ENCODE results near the gene PPP2R2D.

Gene PPP2R2D

DNA sequence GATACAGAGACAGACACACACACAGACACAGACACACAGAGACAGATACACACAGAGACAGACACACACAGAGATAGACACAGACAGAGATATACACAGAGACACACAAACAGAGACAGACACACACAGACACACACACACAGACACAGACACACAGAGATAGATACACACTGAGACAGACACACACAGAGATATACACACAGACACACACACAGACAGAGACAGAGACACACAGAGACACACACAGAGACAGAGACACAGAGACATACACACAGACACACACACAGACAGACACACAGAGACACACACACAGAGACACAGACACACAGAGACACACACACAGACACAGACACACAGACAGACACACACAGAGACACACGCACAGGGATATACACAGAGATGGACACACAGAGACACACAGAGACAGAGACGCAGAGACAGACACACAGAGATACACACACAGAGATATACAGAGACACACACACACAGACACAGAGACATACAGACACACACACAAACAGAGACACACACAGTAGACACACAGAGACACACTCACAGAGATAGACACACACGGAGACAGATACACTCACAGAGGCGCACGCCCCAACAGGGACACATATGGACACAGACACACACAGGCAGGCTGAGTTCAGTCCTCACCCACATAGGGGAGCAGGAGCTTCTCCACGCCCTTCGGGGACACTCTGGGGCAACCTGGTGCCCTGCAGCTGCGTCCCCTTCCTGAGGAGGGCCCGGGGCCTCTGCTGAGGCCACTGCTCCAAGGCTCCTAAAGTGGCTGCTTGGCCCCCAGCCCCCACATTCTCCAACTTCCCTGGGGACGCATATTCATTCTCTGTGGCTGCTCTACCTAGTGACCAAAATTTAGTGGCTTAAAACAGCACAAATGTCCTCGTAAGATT, 10.3 kb upstream of the PPP2R2D start:
- DNase-seq: no peak

DNA sequence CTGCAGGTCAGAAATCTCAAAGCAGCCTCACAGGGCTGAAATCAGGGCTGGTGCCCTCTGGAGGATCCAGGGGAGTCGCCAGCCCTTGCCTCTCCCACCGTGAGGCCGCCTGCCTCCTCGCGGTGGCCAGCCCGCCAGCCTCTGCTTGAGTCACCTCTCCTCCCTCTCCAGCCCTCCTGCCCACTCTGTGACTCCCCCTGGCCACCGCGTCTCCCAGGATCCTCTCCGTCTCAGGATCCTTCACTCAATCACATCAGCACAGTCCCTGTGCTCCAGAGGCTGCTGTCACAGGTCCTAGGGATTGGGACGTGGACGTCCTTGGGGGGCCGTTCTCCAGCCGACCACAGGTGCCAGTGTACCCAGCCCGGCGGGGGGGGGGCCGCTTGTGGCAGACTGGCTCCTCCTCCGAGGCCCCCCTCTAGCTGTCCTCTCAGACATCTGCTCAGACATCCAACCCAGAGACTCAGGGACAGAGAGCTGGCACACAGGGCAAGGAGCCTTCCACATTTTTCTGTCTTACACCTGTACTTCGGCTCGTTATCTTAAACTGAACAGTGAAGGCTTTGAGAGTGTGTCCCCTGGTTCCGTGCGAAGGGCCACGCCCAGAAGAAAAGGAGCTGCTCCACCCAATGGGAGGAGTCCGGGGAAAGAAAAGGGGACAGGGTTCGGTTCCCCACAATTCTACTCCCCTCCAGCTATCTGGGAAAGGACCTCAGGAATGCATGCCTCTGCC, 9.4 kb upstream of the PPP2R2D start:
- DNase-seq: peak; percentile 16

DNA sequence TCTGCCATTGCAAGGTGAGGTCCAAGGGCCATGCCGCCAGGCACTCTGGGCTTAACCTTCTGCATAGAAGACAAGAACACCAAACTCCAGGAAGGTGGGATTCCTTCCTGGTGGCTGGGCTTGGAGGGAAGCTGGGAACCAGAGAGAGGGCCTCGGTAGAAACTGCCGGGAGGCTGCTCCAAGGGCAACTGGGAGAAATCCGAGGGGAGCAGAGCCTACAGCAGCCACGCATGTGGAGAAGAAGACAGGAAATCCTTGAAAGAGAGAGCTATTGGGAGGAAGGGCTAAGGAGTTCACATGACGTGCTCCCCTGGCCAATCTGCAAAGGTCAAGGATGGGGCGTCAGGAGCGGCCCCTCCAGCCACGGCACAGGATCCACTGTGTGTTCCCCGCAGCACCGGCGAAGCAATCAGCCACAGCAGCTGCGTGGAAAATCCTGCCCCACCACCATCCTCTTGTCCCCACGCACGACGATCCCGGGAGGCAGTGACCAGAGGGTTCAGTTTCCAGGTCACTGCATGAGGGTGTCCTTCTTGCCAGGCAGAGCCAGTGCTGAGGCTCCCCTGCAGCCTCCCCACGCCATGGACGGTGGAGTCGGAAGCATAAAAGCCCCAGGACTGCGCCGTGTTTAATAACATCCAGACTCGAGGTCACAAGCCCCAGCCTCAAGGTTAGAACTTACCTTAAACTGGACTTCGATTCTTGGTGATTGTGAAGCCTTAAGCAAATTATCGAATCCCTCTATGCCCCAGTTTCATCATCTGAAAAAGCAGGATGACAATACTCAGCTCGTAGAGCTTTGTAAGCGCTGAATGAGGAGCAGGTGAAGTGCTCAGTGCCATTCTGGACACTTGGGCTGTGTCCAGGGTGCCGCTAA, 8.6 kb upstream of the PPP2R2D start:
- DNase-seq: no peak

GRCh38 chr10:131892806-131893675, 7.8 kb upstream of the PPP2R2D start:
- no peak for DNase-seq

DNA sequence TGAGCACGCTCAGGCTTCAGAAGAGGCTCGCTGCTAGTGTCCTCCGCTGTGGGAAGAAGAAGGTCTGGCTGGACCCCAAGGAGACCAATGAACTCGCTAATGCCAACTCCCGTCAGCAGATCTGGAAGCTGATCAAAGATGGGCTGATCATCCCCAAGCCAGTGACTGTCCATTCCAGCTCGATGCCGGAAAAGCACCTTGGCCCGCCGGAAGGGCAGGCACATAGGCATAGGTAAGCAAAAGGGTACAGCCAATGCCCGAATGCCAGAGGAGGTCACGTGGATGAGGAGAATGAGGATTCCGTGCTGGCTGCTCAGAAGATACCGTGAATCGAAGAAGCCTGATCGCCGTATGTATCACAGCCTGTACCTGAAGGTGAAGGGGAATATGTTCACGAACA, 5.7 kb upstream of the PPP2R2D start:
- no peak for DNase-seq

- no peak for DNase-seq
Observed at GRCh38 chr10:131896403-131896802, 4.4 kb upstream of the PPP2R2D start.

DNA sequence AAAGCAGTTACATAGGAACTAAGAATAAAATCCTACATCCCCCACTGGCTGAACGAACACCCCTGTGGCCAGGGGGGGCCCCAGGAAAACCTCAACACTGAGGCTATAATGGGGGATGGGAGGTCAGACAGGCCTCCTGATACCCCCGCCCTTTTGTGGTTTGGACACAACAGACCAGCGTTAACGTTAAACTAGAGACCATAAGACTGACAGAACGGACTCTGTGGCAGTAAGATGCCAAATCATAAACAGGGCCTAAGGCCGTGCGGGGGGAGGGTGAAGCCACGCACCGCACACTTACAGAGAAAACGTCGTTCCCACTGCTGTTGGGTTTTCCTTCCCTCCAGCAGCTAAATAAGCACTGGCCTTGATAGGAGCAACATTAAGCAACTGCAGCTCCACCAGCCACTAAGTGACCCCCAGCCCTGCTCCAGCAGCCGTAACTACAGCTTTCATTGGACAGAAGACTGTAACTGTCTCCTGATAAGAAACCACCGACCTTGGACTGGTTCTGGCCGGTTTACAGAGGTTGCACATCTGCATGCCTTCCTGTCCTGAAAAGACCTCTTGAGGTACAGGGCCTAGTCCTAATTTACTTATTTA, 3.4 kb upstream of the PPP2R2D start:
- no peak for DNase-seq

DNA sequence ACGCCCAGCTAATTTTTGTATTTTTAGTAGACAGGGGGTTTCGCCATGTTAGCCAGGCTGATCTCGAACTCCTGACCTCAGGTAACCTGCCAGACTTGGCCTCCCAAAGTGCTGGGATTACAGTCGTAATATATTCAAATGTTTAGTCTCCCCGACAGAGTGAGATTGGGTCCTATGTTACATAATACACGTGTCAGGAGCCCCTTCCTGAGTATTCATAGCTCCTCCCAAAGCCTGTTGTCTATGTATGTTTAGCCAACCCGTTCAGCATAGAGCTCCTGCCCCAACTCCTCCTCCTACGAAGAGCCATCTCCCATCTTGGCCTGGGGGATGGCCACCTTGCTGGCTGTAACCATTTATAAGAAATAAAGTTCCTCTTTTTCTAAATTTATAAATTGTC, 2.7 kb upstream of the PPP2R2D start:
- DNase-seq: no peak

- DNase-seq: no peak
Observed at GRCh38 chr10:131898713-131899112, 2.1 kb upstream of the PPP2R2D start.

GRCh38 chr10:131899116-131899690, 1.6 kb upstream of the PPP2R2D start:
- no peak for DNase-seq

- DNase-seq: peak; percentile 66
Observed at GRCh38 chr10:131899695-131900349, 986 bp upstream of the PPP2R2D start.

DNA sequence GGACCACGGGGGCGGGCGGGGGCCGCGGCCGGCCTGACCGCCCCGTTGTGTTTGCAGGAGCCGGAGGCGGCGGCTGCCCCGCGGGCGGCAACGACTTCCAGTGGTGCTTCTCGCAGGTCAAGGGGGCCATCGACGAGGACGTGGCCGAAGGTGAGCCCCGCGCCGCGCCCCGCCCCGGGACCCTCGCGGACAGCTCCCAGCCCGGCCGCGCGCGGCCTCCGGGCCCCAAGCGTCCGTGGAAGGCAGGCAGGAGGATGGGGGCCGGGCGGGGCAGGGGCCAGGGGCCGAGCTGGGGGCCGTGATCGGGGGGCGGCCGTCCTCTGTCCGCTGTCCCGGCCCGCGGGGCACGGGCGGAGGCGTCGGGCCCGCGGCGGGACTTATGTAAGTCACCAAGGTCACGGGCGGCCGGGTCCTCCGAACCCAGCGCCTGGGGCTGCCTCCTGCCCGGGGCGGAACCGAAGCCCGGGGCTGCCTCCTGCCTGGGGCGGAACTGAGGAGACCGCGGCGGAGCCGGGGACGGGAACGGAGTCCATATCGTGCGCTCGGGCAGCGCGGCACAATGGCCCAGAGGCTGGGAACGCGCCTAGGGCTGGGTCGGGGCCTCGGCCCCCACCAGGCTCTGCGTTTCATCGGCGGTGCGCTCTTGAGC, 497 bp downstream of the PPP2R2D start:
- DNase-seq: peak; percentile 43

DNA sequence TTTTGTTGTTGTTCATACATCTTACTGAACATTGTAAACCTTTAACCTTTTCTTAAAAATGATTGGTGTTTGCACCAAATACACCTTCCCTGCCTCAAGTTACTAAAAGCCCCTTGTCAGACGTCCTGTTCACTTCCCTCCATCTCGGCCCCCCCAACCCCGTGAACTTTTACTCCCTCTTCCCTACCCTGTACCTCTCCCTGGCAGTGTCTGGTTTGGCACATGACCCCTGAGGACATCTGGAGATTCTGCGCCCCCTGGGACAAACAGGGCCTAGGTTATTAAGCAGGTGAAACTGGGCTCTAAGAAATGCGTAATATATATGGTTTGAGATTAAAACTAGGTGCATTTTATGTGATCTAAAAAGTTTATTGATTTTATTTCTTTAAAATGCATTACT, 1.4 kb downstream of the PPP2R2D start:
- DNase-seq: no peak

DNA sequence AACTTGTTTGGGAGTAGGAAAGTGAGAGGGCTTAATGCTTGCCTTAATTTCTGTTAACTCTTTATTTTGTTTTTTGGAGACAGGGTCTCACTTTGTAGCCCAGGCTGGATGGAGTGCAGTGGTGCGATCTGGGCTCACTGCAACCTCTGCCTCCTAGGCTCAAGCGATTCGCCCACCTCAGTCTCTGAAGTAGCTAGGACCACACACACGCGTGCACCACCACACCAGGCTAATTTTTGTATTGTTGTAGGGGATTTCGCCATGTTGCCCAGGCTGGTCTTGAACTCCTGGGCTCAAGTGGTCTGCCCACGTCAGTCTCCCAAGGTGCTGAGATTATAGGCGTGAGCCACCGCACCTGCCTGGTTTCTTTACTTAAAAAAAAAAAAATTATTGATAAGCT, 1.9 kb downstream of the PPP2R2D start:
- no peak for DNase-seq

DNA sequence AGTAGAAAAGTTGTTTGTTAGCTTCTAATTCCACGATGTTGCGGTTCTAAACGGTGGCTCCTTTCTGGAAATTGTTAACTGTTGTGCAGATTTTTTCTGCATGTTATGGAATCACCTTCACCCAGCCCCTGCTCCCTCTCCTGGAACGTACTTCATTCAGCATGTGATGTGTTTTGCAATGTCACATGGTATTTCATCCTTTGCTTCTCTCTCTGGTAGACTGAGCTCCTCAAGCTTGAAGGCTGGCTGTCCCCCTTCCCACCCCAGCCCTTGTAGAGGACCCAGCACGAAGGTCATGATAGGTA, 4.4 kb downstream of the PPP2R2D start:
- DNase-seq: no peak

- peak; percentile 14 for DNase-seq
Observed at GRCh38 chr10:131905603-131906268, 4.9 kb downstream of the PPP2R2D start.

- no peak for DNase-seq
Observed at GRCh38 chr10:131906269-131906639, 5.4 kb downstream of the PPP2R2D start.

DNA sequence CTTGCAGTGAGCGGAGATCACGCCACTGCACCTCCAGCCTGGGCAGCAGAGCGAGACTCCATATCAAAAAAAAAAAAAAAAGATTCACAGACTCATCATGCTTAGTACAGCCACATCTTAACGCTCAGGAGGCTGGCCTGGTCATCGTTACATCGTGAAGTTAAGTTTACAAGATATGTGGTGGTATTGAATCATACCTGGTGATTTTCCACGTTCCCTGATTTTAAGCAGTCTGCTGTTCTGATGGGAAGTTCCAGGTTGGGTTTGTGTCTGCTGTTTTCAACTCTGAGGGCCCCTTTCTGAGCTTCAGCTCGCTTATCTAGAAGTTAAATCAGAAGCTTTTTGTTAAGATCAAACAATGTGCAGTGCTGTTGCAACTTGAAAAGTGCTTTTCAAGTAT, 6.9 kb downstream of the PPP2R2D start:
- DNase-seq: no peak

DNA sequence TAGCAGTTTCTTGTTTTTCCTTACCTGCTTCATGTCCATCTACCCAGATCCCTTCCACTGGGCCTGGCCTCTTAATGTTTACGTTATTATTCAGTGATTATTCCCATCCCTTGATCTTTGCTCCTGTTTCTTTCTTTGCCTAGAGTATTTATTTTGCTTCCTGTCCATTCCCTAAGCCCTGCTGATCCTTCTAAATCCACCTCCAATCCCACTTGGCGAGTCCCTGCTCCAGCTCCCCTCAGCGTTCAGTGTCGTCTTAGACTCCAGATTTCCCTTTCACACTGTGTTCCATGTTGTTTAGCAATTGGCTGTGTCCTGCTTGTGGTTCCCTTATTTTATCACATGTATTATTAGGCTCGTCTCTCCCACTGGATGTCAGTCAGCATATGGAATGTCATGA, 7.3 kb downstream of the PPP2R2D start:
- DNase-seq: no peak
